ENCODE results near the gene INTS3. TPM values are rescaled to one million over a fixed set of nuclear protein-coding genes. Genes with fewer than 3 reads are reported as not detected.

Gene INTS3
- total and polyA plus RNA-seq, 9 of the 15 experiments (the other 6 are each of a cell fraction or from before 2014, with no cell fraction given): 6.3 to 24.1 (median 14.3) TPM

DNA sequence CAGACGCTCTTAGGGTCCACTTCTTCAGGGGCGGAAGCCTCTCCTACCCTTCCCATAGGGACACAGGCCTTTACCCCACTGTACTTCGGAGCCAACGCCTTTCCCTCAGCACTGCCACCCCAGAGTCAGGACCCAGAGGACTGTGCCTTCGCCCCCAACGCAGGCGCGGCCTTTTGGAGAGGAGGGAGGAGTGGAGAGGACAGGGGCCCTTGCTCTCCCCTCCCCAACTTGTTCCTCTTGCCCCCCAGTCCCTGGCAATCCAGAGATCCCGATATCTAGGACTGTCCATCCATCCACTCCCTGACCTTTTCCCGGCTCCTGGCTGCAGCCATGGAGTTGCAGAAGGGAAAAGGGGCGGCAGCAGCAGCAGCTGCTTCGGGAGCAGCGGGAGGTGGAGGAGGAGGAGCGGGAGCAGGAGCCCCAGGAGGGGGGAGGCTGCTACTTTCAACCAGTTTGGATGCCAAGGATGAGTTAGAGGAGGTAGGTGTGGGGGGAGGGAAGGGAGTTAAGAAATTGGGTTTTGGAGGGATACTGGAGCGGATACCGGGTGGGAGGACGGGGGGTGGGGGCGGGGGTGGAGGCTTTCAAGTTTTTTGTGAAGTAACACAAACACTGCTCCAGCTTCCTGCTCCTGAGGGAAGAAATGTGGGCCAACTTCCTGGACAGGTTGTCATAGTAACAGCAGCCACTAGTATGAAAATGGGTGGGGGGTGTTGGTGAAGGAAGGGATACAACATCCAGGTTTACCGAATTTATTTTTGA, 636 bp downstream of the INTS3 start:
- ATAC-seq (peak; percentile 47), DNase-seq (ENCODE audit: extremely low read depth in 1 of 4, low spot score in 3 of 4) (peak; percentile 36 to 49 (median 42)), FAIRE-seq (no peak)
- H4K20me1 ChIP-seq (replicated peaks; ENCODE audit: control insufficient read depth, insufficient read depth, low read length): no peaks in the 10 kb centered on the region
- 2% methylated on average over 12 of the region's 19 CpGs for WGBS (ENCODE audit: insufficient coverage, low coverage, missing lambda C conversion rate)
- ChIA-PET POLR2A (interaction anchor here (0.5 to 2.2 kb wide), 6 partner anchors 13 to 262 kb away, joined by 3 to 12 read pairs (median 4); partner anchors contain the start of gene RPS27), CTCF (ENCODE audit: low intra/inter-chr PET ratio) (no interaction called here)
- H3K79me2 ChIP-seq (ENCODE audit: control insufficient read depth, insufficient read depth, low read length): peaks cover 15% of the 10 kb centered on the region
- H3K36me3 ChIP-seq (ENCODE audit: control insufficient read depth, insufficient read depth, low read length): no peaks in the 10 kb centered on the region
- peak overlapping the region; percentile 94 for H3K27ac ChIP-seq (ENCODE audit: extremely low read depth, low read depth, low read length)
- peak overlapping the region; percentile 74 for H2AFZ ChIP-seq (ENCODE audit: low read depth, low read length)
- TSS peak; percentile 89 for BruUV-seq (replicated peaks)
- no peaks in the 10 kb centered on the region for H3K27me3 ChIP-seq (ENCODE audit: control insufficient read depth in 2 of 2, insufficient read depth in 2 of 2, low read length in 2 of 2)
- peak overlapping the region; percentile 94 for H3K4me2 ChIP-seq (ENCODE audit: insufficient read depth, low read length)
- H3K9ac ChIP-seq (ENCODE audit: insufficient read depth in 1 of 2, low read depth in 2 of 2, low read length in 2 of 2): peak overlapping the region; percentile 94 to 100
- intact Hi-C loops (cut with micrococcal nuclease) (no loop called here), in situ Hi-C loops (cut with MboI) (no loop called here)
- H3K4me3 ChIP-seq: peak overlapping the region; percentile 84
- H3K9me3 ChIP-seq (replicated peaks; ENCODE audit: control insufficient read depth, insufficient read depth, low read depth, low read length): no peaks in the 10 kb centered on the region
- H3K4me1 ChIP-seq (replicated peaks in 1 of 2; ENCODE audit: control insufficient read depth in 2 of 2, insufficient read depth in 2 of 2, low read length in 2 of 2): peaks cover 7 to 11% of the 10 kb centered on the region in 2 experiments; a peak in 4 of 5 replicates
- no peaks in the 10 kb centered on the region for H3K9me1 ChIP-seq (ENCODE audit: control insufficient read depth, insufficient read depth, low read length)
- TF ChIP-seq ZNF263 (CRISPR knock-in tag; IDR thresholded peaks at IDR 0.05; ENCODE audit: borderline replicate concordance) (peak; percentile 90), ZNF75A (CRISPR knock-in tag; IDR thresholded peaks at IDR 0.05) (no peak), HDAC2 (IDR thresholded peaks at IDR 0.05) (0 out of 2 replicates have a peak, but pooled peaks have one; percentile 12), NFRKB (IDR thresholded peaks at IDR 0.05; ENCODE audit: low read depth) (0 out of 2 replicates have a peak, but pooled peaks have one; percentile 29), SIN3A (IDR thresholded peaks at IDR 0.05; ENCODE audit: borderline replicate concordance in 2 of 2, control insufficient read depth in 1 of 2, low read depth in 2 of 2, low read length in 2 of 2) (0 out of 4 replicates have a peak, but pooled peaks of 1 of the 2 experiments have one; percentile 17), KLF13 (tag; IDR thresholded peaks at IDR 0.05; ENCODE audit: borderline replicate concordance, low read depth) (peak; percentile 7; the same call in 1 of the 2 replicates), SMARCE1 (IDR thresholded peaks at IDR 0.05) (0 out of 2 replicates have a peak, but pooled peaks have one; percentile 37), NONO (IDR thresholded peaks at IDR 0.05; ENCODE audit: low read depth in 2 of 2, low read length in 1 of 2) (no peak), GTF2E2 (tag; IDR thresholded peaks at IDR 0.05) (0 out of 2 replicates have a peak, but pooled peaks have one; percentile 19), TAL1 (IDR thresholded peaks at IDR 0.05) (no peak), PTBP1 (IDR thresholded peaks at IDR 0.05; ENCODE audit: low read depth, low read length) (no peak), BRD4 (IDR thresholded peaks at IDR 0.05) (peak; percentile 21; the same call in 1 of the 2 replicates), ZFX (CRISPR knock-in tag; IDR thresholded peaks at IDR 0.05) (peak; percentile 55; the same call in 1 of the 2 replicates), ZNF589 (CRISPR knock-in tag; IDR thresholded peaks at IDR 0.05; ENCODE audit: low read depth) (no peak)
- TF ChIP-seq, protein P1, sequence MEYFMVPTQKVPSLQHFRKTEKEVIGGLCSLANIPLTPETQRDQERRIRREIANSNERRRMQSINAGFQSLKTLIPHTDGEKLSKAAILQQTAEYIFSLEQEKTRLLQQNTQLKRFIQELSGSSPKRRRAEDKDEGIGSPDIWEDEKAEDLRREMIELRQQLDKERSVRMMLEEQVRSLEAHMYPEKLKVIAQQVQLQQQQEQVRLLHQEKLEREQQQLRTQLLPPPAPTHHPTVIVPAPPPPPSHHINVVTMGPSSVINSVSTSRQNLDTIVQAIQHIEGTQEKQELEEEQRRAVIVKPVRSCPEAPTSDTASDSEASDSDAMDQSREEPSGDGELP (CRISPR knock-in tag; IDR thresholded peaks at IDR 0.05; ENCODE audit: borderline replicate concordance): peak; percentile 57; the same call in 1 of the 2 replicates
- TF ChIP-seq, protein P2, sequence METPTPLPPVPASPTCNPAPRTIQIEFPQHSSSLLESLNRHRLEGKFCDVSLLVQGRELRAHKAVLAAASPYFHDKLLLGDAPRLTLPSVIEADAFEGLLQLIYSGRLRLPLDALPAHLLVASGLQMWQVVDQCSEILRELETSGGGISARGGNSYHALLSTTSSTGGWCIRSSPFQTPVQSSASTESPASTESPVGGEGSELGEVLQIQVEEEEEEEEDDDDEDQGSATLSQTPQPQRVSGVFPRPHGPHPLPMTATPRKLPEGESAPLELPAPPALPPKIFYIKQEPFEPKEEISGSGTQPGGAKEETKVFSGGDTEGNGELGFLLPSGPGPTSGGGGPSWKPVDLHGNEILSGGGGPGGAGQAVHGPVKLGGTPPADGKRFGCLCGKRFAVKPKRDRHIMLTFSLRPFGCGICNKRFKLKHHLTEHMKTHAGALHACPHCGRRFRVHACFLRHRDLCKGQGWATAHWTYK (CRISPR knock-in tag; IDR thresholded peaks at IDR 0.05): 0 out of 2 replicates have a peak, but pooled peaks have one; percentile 17
- TF ChIP-seq, protein P3, sequence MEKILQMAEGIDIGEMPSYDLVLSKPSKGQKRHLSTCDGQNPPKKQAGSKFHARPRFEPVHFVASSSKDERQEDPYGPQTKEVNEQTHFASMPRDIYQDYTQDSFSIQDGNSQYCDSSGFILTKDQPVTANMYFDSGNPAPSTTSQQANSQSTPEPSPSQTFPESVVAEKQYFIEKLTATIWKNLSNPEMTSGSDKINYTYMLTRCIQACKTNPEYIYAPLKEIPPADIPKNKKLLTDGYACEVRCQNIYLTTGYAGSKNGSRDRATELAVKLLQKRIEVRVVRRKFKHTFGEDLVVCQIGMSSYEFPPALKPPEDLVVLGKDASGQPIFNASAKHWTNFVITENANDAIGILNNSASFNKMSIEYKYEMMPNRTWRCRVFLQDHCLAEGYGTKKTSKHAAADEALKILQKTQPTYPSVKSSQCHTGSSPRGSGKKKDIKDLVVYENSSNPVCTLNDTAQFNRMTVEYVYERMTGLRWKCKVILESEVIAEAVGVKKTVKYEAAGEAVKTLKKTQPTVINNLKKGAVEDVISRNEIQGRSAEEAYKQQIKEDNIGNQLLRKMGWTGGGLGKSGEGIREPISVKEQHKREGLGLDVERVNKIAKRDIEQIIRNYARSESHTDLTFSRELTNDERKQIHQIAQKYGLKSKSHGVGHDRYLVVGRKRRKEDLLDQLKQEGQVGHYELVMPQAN (IDR thresholded peaks at IDR 0.05; ENCODE audit: borderline replicate concordance): peak; percentile 60; the same call in 1 of the 2 replicates

Measured in K562 (cell line).